GM21381 (cell line): ENCODE data around the gene COPZ1.

Experiments used
- ATAC-seq: cut with Tn5 transposase; IDR thresholded peaks from one replicate; pipeline ENCODE4 v1.9.1; 2021; ENCODE audit warnings: mild to moderate bottlenecking, moderate library complexity; ENCODE audit not compliant: unreplicated experiment

Gene COPZ1

GRCh38 chr12:54374562-54375258 is 49.8 kb downstream of the COPZ1 start:
- no peak for ATAC-seq

- ATAC-seq = no peak
These were observed 50.3 kb downstream of the COPZ1 start for GRCh38 chr12:54375259-54375579.

- no peak for ATAC-seq
These were observed 51.7 kb downstream of the COPZ1 start for GRCh38 chr12:54376596-54376995.

- no peak for ATAC-seq
These were observed 52.1 kb downstream of the COPZ1 start for GRCh38 chr12:54377007-54377406.

- no peak for ATAC-seq
These were observed 53.0 kb downstream of the COPZ1 start for GRCh38 chr12:54377797-54378515.

- no peak for ATAC-seq
These were observed 54.0 kb downstream of the COPZ1 start for GRCh38 chr12:54378796-54379397.

GRCh38 chr12:54379398-54380201 is 54.7 kb downstream of the COPZ1 start:
- ATAC-seq = peak; percentile 75

- ATAC-seq = no peak
These were observed 56.2 kb downstream of the COPZ1 start for GRCh38 chr12:54381136-54381535.

GRCh38 chr12:54383041-54383609 is 58.2 kb downstream of the COPZ1 start:
- no peak for ATAC-seq

GRCh38 chr12:54384591-54385041 is 59.7 kb downstream of the COPZ1 start, which contains the start of gene ZNF385A:
ZNF385A (minus strand) TSS chr12:54384733; CDS start chr12:54384514, 219 bp downstream.
- peak; percentile 42 for ATAC-seq

- no peak for ATAC-seq
These were observed 60.5 kb downstream of the COPZ1 start for GRCh38 chr12:54385251-54385914.

GRCh38 chr12:54386403-54387113 is 61.6 kb downstream of the COPZ1 start:
- ATAC-seq = no peak

GRCh38 chr12:54387114-54387467 is 62.2 kb downstream of the COPZ1 start:
- ATAC-seq = no peak

GRCh38 chr12:54388237-54389133 is 63.6 kb downstream of the COPZ1 start:
- ATAC-seq = no peak

GRCh38 chr12:54389134-54389508 is 64.2 kb downstream of the COPZ1 start:
- no peak for ATAC-seq

GRCh38 chr12:54389607-54390175 is 64.8 kb downstream of the COPZ1 start:
- ATAC-seq = no peak

GRCh38 chr12:54390176-54390667 is 65.3 kb downstream of the COPZ1 start:
- ATAC-seq = no peak
